Upper lobe of left lung (tissue), 6 donors: Measurements from ENCODE around the gene STOML3. TPM values are rescaled to one million over a fixed set of nuclear protein-coding genes. Genes with fewer than 3 reads are reported as not detected.

Source experiments
- ATAC-seq, 2 donors: fragments of 200-7000 bp; cut with Tn5 transposase; one replicate each; pipeline ENCODE4 v1.9.1; 2022; ENCODE audit warnings: mild to moderate bottlenecking in 2 of 2, moderate library complexity in 2 of 2; ENCODE audit not compliant: low FRiP score in 2 of 2
- DNase-seq, 2 donors: peaks; one replicate each; pipeline ENCODE4 v3.0.0-alpha.2; 2019 to 2020
- H3K27ac ChIP-seq, 4 donors: fragments of 200-600 bp; sonication (generic); one replicate each; pipeline ENCODE4 v1.5.1; 2016 to 2019
- H3K27me3 ChIP-seq, 4 donors: fragments of 200-600 bp; sonication (generic); one replicate each; pipeline ENCODE4 v1.5.1; 2017 to 2019
- H3K36me3 ChIP-seq, 4 donors: fragments of 200-600 bp; sonication (generic); one replicate each; pipeline ENCODE4 v1.5.1; 2016 to 2019
- H3K4me1 ChIP-seq, 4 donors: fragments of 200-600 bp; sonication (generic); one replicate each; pipeline ENCODE4 v1.5.1; 2018 to 2019
- H3K4me3 ChIP-seq, 4 donors: fragments of 200-600 bp; sonication (generic); one replicate each; pipeline ENCODE4 v1.5.1; 2017 to 2019; ENCODE audit warnings: mild to moderate bottlenecking in 2 of 4, moderate library complexity in 1 of 4
- H3K9me3 ChIP-seq, 4 donors: fragments of 200-600 bp; sonication (generic); one replicate each; pipeline ENCODE4 v1.5.1; 2018 to 2019
- EP300 ChIP-seq, 4 donors: sonication (generic); formaldehyde crosslinking; IDR thresholded peaks; one replicate each; pipeline ENCODE4 v1.5.1; 2017; ENCODE audit warnings: antibody characterized with exemption in 4 of 4, control low read depth in 2 of 4
- POLR2A ChIP-seq, 4 donors: fragments of 450-650 bp; IDR thresholded peaks; one replicate each; pipeline ENCODE4 v1.5.1; 2016 to 2017; ENCODE audit warnings: antibody characterized with exemption in 4 of 4, mild to moderate bottlenecking in 2 of 4
- POLR2AphosphoS5 ChIP-seq, 2 donors: sonication (generic); formaldehyde crosslinking; IDR thresholded peaks; one replicate each; pipeline ENCODE4 v1.5.1; 2017; ENCODE audit warnings: antibody characterized with exemption in 2 of 2
- WGBS, 2 donors: methylation state at CpG; one replicate each; pipeline ENCODE4 v1.1.5; 2017 to 2018; 5-methylcytosine and 5-hydroxymethylcytosine counted together
- total RNA-seq, 6 donors: library from RNA; depleted of rRNA in 4 of 6; stranded (reverse); fragments of >200 nt in 4 of 6; gene quantifications; one replicate each; pipeline versions ENCODE4 v1.1.0 to v1.2.1, GENCODE V29; 2016 to 2021
- TF ChIP-seq, protein P1 (sequence below), 6 experiments: fragments of 450-650 bp in 4 of 6; fragments of 200-600 bp in 2 of 6; sonication (generic) in 2 of 6; IDR thresholded peaks; one replicate each; pipeline ENCODE4 v1.5.1; 2016 to 2019; ENCODE audit warnings: antibody characterized with exemption in 6 of 6
- donor health status: DM: no; HTN: no; CAD: no; lungs with moderate emphysema.
- donor health status: DM: no; HTN: yes; CAD: no; lungs with severe emphysema.

Gene STOML3
- total RNA-seq, 6 donors from 2014 or later: 0.14 to 10.8 (median 1.6) TPM

DNA sequence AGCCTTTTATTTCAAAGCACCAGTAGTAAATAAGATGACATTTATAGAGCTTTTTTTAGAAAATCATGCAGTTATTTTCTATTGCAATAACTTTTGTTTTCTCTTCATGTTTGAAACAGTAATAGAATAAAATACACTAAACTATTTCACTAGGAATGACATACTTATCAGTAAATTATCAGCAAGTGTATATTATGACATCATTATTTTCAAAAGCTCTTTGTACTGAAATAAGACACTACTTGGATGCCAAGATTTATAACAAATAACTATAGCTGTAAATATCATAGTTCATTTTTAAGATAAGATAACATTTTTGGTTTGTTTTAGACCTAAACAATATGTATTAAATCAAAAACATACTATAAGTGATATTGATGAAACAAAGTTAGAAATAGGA, 56.8 kb downstream of the STOML3 start:
- no peak for ATAC-seq
- no peak for TF ChIP-seq POLR2A (IDR thresholded peaks at IDR 0.05)
- TF ChIP-seq EP300 (IDR thresholded peaks at IDR 0.05): no peak
- no peak for TF ChIP-seq POLR2AphosphoS5 (IDR thresholded peaks at IDR 0.05)
- TF ChIP-seq, protein P1, sequence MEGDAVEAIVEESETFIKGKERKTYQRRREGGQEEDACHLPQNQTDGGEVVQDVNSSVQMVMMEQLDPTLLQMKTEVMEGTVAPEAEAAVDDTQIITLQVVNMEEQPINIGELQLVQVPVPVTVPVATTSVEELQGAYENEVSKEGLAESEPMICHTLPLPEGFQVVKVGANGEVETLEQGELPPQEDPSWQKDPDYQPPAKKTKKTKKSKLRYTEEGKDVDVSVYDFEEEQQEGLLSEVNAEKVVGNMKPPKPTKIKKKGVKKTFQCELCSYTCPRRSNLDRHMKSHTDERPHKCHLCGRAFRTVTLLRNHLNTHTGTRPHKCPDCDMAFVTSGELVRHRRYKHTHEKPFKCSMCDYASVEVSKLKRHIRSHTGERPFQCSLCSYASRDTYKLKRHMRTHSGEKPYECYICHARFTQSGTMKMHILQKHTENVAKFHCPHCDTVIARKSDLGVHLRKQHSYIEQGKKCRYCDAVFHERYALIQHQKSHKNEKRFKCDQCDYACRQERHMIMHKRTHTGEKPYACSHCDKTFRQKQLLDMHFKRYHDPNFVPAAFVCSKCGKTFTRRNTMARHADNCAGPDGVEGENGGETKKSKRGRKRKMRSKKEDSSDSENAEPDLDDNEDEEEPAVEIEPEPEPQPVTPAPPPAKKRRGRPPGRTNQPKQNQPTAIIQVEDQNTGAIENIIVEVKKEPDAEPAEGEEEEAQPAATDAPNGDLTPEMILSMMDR (IDR thresholded peaks at IDR 0.05): no peak

DNA sequence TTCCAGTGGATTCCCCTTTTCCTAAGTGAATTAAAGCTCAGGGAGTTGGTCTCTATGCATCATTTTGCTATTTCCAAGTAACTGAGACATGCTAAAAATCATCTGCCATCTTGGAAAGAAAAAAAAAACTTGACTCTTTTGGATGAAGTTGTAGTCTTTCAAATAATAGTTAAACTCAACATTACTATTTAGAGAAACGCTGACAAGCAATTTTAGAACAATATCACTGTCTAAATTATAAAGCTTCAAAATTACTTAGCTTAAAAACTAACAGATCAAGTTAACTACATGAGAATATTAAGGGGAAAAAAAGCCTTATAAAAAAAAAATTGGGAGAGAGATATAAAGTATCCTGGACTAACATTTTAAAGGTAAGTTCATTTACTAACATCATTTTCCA, 68.5 kb downstream of the STOML3 start:
- H3K4me1 ChIP-seq: no peaks in the 10 kb centered on the region
- no peaks in the 10 kb centered on the region for H3K36me3 ChIP-seq
- H3K9me3 ChIP-seq: no peaks in the 10 kb centered on the region
- H3K4me3 ChIP-seq: no peak overlapping the region
- no peak overlapping the region for H3K27ac ChIP-seq
- TF ChIP-seq EP300 (IDR thresholded peaks at IDR 0.05) (no peak), POLR2A (IDR thresholded peaks at IDR 0.05) (no peak), POLR2AphosphoS5 (IDR thresholded peaks at IDR 0.05) (no peak)
- TF ChIP-seq, protein P1 (IDR thresholded peaks at IDR 0.05): no peak
- WGBS, 2 donors: 80 to 86% methylated on average over 1 of the region's 1 CpG
- ATAC-seq: no peak
- H3K27me3 ChIP-seq: no peaks in the 10 kb centered on the region
- DNase-seq: no peak

More for the DNA sequence above, 56.8 kb downstream of the STOML3 start:
- H3K4me3 ChIP-seq: no peak overlapping the region
- no peaks in the 10 kb centered on the region for H3K27me3 ChIP-seq
- DNase-seq: no peak
- H3K9me3 ChIP-seq: no peaks in the 10 kb centered on the region
- no peak overlapping the region for H3K27ac ChIP-seq
- H3K4me1 ChIP-seq: no peaks in the 10 kb centered on the region
- no peaks in the 10 kb centered on the region for H3K36me3 ChIP-seq

DNA sequence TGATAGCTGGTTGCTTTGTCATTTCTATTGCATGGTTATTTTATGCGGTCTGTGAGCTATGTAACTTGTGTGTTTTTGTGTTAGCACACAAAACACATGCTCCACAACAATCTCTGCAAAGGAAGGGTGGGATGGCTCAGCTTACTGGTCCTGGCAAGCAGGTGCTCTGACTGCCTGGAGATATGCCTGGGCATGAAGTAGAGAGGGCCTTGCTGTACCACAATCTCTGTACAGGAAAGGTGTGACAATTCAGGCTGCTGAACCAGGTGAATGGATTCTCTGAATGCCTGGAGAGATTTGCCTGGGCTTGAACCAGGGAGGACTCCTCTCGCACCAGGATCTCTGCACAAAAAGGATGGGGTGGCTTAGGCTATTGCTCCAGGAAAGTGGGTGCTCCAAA, 69.5 kb downstream of the STOML3 start:
- Histone ChIP-seq H3K36me3 (no peaks in the 10 kb centered on the region), H3K9me3 (no peaks in the 10 kb centered on the region), H3K4me3 (no peak overlapping the region), H3K27ac (no peak overlapping the region), H3K27me3 (no peaks in the 10 kb centered on the region), H3K4me1 (no peaks in the 10 kb centered on the region)
- ATAC-seq (no peak), DNase-seq (no peak)
- no peak for TF ChIP-seq POLR2AphosphoS5 (IDR thresholded peaks at IDR 0.05)
- TF ChIP-seq POLR2A (IDR thresholded peaks at IDR 0.05): no peak
- TF ChIP-seq EP300 (IDR thresholded peaks at IDR 0.05): no peak
- 55 to 69% methylated on average over 2 of the region's 2 CpGs for WGBS, 2 donors

Other genes starting within 250 kb of the STOML3 start
- 10 to 100 TPM; 10.5 to 59.5 (median 28.4) TPM for gene PROSER1, start 47.3 kb upstream of the STOML3 start, total RNA-seq
- gene NHLRC3, start 47.6 kb upstream of the STOML3 start, total RNA-seq: 10 to 100 TPM; 19.5 to 35.6 (median 30.1) TPM